ENCODE results near the gene BLCAP.
"Not testable (repeated sequence)": the region's sequence is repeated elsewhere in the genome, so short reads cannot be mapped to it uniquely, and the experiment has no call there.

The BLCAP gene

GRCh38 chr20:37558306-37558705 is 30.6 kb upstream of the BLCAP start:
- no peak for DNase-seq (ENCODE audit: low read depth in 3 of 3)

GRCh38 chr20:37556538-37556937 is 28.9 kb upstream of the BLCAP start:
- DNase-seq (ENCODE audit: low read depth in 3 of 3): no peak

GRCh38 chr20:37554721-37555298 is 27.1 kb upstream of the BLCAP start:
- DNase-seq (ENCODE audit: low read depth in 3 of 3): not testable (repeated sequence)

- DNase-seq (ENCODE audit: low read depth in 3 of 3): no peak
Measured at GRCh38 chr20:37552415-37552814, 24.7 kb upstream of the BLCAP start.

- not testable (repeated sequence) for DNase-seq (ENCODE audit: low read depth in 3 of 3)
Measured at GRCh38 chr20:37551660-37552059, 24.0 kb upstream of the BLCAP start.

GRCh38 chr20:37550101-37550920 is 22.6 kb upstream of the BLCAP start:
- DNase-seq (ENCODE audit: low read depth in 3 of 3): not testable (repeated sequence)

- no peak for DNase-seq (ENCODE audit: low read depth in 3 of 3)
Measured at GRCh38 chr20:37547912-37548311, 20.2 kb upstream of the BLCAP start.

- no peak for DNase-seq (ENCODE audit: low read depth in 3 of 3)
Measured at GRCh38 chr20:37545516-37545915, 17.8 kb upstream of the BLCAP start.

GRCh38 chr20:37544386-37544785 is 16.7 kb upstream of the BLCAP start:
- DNase-seq (ENCODE audit: low read depth in 3 of 3): no peak

- DNase-seq (ENCODE audit: low read depth in 3 of 3): no peak
Measured at GRCh38 chr20:37543828-37544227, 16.2 kb upstream of the BLCAP start.

GRCh38 chr20:37542281-37542680 is 14.6 kb upstream of the BLCAP start:
- DNase-seq (ENCODE audit: low read depth in 3 of 3): no peak

- DNase-seq (ENCODE audit: low read depth in 3 of 3): no peak
Measured at GRCh38 chr20:37541326-37541725, 13.7 kb upstream of the BLCAP start.

GRCh38 chr20:37540838-37541237 is 13.2 kb upstream of the BLCAP start:
- not testable (repeated sequence) for DNase-seq (ENCODE audit: low read depth in 3 of 3)

GRCh38 chr20:37540001-37540400 is 12.3 kb upstream of the BLCAP start:
- DNase-seq (ENCODE audit: low read depth in 3 of 3): no peak

- no peak for DNase-seq (ENCODE audit: low read depth in 3 of 3)
Measured at GRCh38 chr20:37539424-37539823, 11.7 kb upstream of the BLCAP start.

- no peak for DNase-seq (ENCODE audit: low read depth in 3 of 3)
Measured at GRCh38 chr20:37538003-37538402, 10.3 kb upstream of the BLCAP start.

GRCh38 chr20:37537505-37537904 is 9.8 kb upstream of the BLCAP start:
- DNase-seq (ENCODE audit: low read depth in 3 of 3): no peak

- no peak for DNase-seq (ENCODE audit: low read depth in 3 of 3)
Measured at GRCh38 chr20:37535443-37536132, 7.9 kb upstream of the BLCAP start.

GRCh38 chr20:37534401-37535157 is 6.9 kb upstream of the BLCAP start:
- DNase-seq (ENCODE audit: low read depth in 3 of 3): peak in 2 of 3 experiments; percentile 15 to 52

GRCh38 chr20:37533154-37533715 is 5.6 kb upstream of the BLCAP start:
- DNase-seq (ENCODE audit: low read depth in 3 of 3): no peak

- DNase-seq (ENCODE audit: low read depth in 3 of 3): no peak
Measured at GRCh38 chr20:37531856-37532255, 4.2 kb upstream of the BLCAP start.

- DNase-seq (ENCODE audit: low read depth in 3 of 3): no peak
Measured at GRCh38 chr20:37530696-37531095, 3.0 kb upstream of the BLCAP start.
